ENCODE data around the gene ARID4A.

DNA sequence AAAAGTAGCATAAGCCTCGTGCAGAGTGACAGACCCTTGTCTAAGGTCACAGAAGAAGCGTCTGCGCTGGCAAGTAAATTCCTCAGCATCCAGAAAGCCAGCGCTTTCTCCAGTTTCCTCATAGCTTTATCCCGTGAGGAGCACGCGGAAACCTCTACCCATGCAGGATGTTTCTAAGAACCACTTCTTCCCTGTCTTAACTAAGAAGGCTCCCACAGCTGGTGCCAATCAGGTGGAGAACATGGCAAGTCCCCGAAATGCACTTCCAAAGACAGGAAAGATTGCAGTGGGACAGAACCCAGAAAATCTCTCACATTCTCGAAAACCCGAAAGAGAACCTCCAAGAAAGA, 968 bp upstream of the ARID4A start:
- TF ChIP-seq, protein P1, sequence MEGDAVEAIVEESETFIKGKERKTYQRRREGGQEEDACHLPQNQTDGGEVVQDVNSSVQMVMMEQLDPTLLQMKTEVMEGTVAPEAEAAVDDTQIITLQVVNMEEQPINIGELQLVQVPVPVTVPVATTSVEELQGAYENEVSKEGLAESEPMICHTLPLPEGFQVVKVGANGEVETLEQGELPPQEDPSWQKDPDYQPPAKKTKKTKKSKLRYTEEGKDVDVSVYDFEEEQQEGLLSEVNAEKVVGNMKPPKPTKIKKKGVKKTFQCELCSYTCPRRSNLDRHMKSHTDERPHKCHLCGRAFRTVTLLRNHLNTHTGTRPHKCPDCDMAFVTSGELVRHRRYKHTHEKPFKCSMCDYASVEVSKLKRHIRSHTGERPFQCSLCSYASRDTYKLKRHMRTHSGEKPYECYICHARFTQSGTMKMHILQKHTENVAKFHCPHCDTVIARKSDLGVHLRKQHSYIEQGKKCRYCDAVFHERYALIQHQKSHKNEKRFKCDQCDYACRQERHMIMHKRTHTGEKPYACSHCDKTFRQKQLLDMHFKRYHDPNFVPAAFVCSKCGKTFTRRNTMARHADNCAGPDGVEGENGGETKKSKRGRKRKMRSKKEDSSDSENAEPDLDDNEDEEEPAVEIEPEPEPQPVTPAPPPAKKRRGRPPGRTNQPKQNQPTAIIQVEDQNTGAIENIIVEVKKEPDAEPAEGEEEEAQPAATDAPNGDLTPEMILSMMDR (IDR thresholded peaks at IDR 0.05 in 8 of 11, conservative IDR thresholded peaks at IDR 0.05 in 3 of 11): no peak
- TF ChIP-seq POLR2A (IDR thresholded peaks at IDR 0.05): no peak

All from spleen (tissue), 7 donors.